Esophagus muscularis mucosa (tissue), 3 donors: ENCODE results near the gene FAM153A.
"Not testable (repeated sequence)": the region's sequence is repeated elsewhere in the genome, so short reads cannot be mapped to it uniquely, and the experiment has no call there.

Source experiments
- CTCF ChIP-seq, 3 experiments: fragments of 200-600 bp in 2 of 3; fragments of 450-650 bp in 1 of 3; sonication (generic) in 2 of 3; IDR thresholded peaks; one replicate each; pipeline ENCODE4 v1.5.1; 2017 to 2019; ENCODE audit warnings: antibody characterized with exemption in 3 of 3, mild to moderate bottlenecking in 2 of 3, moderate library complexity in 1 of 3
- POLR2A ChIP-seq: fragments of 450-650 bp; IDR thresholded peaks from one replicate; pipeline ENCODE4 v1.6.1; 2017; ENCODE audit warnings: antibody characterized with exemption, moderate library complexity, mild to moderate bottlenecking, low read depth

DNA sequence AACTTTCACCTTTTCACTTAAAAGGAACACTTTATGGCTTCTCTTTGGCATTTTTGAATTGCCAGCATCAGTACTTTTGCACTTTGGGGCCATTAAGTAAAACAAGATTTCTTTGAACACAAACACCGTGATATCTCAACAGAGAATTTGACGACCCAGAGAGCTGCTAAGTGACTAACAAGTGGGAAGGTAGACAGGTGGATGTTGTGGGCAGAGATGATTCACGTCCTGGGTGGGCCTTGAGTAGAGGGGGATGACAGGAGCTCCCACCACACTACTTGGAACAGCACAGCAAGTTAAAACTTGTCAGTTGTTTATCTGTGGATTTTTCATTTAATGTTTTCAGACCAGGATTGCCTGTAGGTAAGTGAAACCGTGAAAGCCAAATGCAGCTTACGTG lies 18.7 kb upstream of the FAM153A start:
- not testable (repeated sequence) for TF ChIP-seq POLR2A; CTCF (IDR thresholded peaks at IDR 0.05)
